Heart right ventricle (tissue), 16 donors: ENCODE results near the gene GMDS. TPM values are rescaled to one million over a fixed set of nuclear protein-coding genes. Genes with fewer than 3 reads are reported as not detected.

ENCODE experiments used
- ATAC-seq, 8 donors: fragments of 200-7000 bp; cut with Tn5 transposase; one replicate each; pipeline ENCODE4 v1.9.1; 2020; ENCODE audit warnings: mild to moderate bottlenecking in 8 of 8, moderate library complexity in 8 of 8, moderate number of reproducible peaks in 1 of 8
- DNase-seq, 2 donors: peaks; one replicate each; pipeline ENCODE4 v3.0.0-alpha.2; 2020
- H3K27ac ChIP-seq, 10 donors: fragments of 200-600 bp; sonication (generic) in 2 of 10; one replicate each; pipeline versions ENCODE4 v1.5.0 to v1.8.0; 2020 to 2022; ENCODE audit warnings: mild to moderate bottlenecking in 3 of 10
- H3K27me3 ChIP-seq, 7 donors: fragments of 200-600 bp; one replicate each; pipeline ENCODE4 v1.8.0; 2021 to 2022; ENCODE audit warnings: mild to moderate bottlenecking in 2 of 7
- H3K36me3 ChIP-seq, 9 donors: fragments of 200-600 bp; sonication (generic) in 1 of 9; one replicate each; pipeline versions ENCODE4 v1.5.0 to v1.8.0; 2020 to 2022; ENCODE audit warnings: mild to moderate bottlenecking in 2 of 9
- H3K4me1 ChIP-seq, 9 donors: fragments of 200-600 bp; sonication (generic) in 1 of 9; one replicate each; pipeline versions ENCODE4 v1.5.0 to v1.8.0; 2020 to 2022; ENCODE audit warnings: mild to moderate bottlenecking in 4 of 9
- H3K4me3 ChIP-seq, 10 donors: fragments of 200-600 bp; sonication (generic) in 2 of 10; one replicate each; pipeline versions ENCODE4 v1.5.0 to v1.8.0; 2020 to 2022; ENCODE audit warnings: mild to moderate bottlenecking in 7 of 10, moderate library complexity in 2 of 10
- H3K9me3 ChIP-seq, 11 donors: fragments of 200-600 bp in 10 of 11; sonication (generic) in 2 of 11; one replicate each; pipeline versions ENCODE4 v1.5.0 to v1.8.0; 2013 to 2022; ENCODE audit warnings: mild to moderate bottlenecking in 2 of 11, control low read depth in 1 of 11, moderate library complexity in 1 of 11
- CTCF ChIP-seq, 9 donors: fragments of 200-600 bp; sonication (generic) in 2 of 9; IDR thresholded peaks; one replicate each; pipeline versions ENCODE4 v1.5.0 to v1.8.0; 2021 to 2022; ENCODE audit warnings: antibody characterized with exemption in 9 of 9, mild to moderate bottlenecking in 5 of 9, moderate library complexity in 1 of 9
- WGBS, 2 donors: extraction: QIAGEN DNeasy Blood & Tissue Kit; methylation state at CpG; one replicate each; pipeline ENCODE4 v1.1.7; 2013; ENCODE audit warnings: inconsistent platforms in 1 of 2; 5-methylcytosine and 5-hydroxymethylcytosine counted together
- intact Hi-C, 10 donors: fragments of 100-400 bp; cut with DNase I; formaldehyde crosslinking; loops; one replicate each; pipeline versions ENCODE4 v1.11.1 to v1.14.2; 2022
- polyA plus RNA-seq, 2 donors: library from polyadenylated mRNA; stranded (reverse); fragments of 200-250 nt; gene quantifications; one replicate each; pipeline ENCODE4 v1.2.3, GENCODE V29; 2013
- total RNA-seq, 10 donors: library from RNA; stranded (reverse); fragmentation: NEBNext Ultra II Directional in 3 of 10; extraction: Animal tissue kit (Norgen Biotek cat#: 25700) in 3 of 10; gene quantifications; one replicate each; pipeline versions ENCODE4 v1.2.1 to v1.2.4, GENCODE V29; 2021 to 2023
- donor health status: Arrhythmogenic right ventricular cardiomyopathy.
- donor health status: ischemic (EF 13 %, LVEDD 7.1; RV severe dilation, severe dysfunction).
- donor health status: healthy with polysubstance abuse.
- donor health status: DM: no; HTN: yes; CAD: no.
- donor health status: DM: no; HTN: no; CAD: no.
- donor health status: ischemic (EF 25% LVEDD 6.9; RV normal size, moderate dysfunction).
- donor health status: ischemic (EF 25% LVEDD 5.7; RV mildly dilated, moderate dysfunction).
- donor health status: healthy.
- donor health status: DM: yes; HTN: yes; CAD: no.
- donor health status: Ischemic cardiomyopathy.
- donor health status: ischemic (EF 35%, LVEDD 5.7; RV mildly dilated, moderate dysfunction).
- donor health status: nonischemic (EF 11% LVEDD 7.7; RV severe dilation, severe dysfunction).
- donor health status: DM: yes; HTN: yes; CAD: no.
- donor health status: PGD.
- donor health status: ischemic (EF 29% LVEDD 5.4; RV normal size, mild dysfunction).
- donor health status: nonischemic (EF 23%, LVEDD 6.1; RV moderate dilation, normal function).

Gene GMDS
- total and polyA plus RNA-seq, 12 donors = 5.0 to 10.6 (median 6.9) TPM

DNA sequence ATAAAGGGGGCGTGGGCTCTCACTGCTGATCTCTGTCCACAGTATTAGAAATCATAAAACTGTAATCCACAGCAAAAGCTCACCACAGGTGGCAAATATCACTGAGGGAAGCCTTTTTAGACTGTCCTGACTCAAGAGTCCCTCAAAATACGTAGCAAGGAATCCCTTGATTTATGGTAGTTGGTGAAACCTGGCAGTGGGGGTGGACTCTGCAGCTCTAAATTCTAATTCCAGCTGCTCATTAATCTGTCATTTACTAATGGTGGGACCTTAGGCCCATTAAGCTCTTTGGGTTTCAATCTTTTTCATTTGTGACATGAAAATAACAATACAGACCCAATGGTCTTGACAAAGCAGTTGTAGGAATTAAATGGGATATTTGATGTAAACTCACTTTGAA lies 32.3 kb downstream of the GMDS start:
- 92 to 96% methylated on average over 2 of the region's 2 CpGs for WGBS, 2 donors
- no peak overlapping the region for H3K4me3 ChIP-seq
- intact Hi-C loops = loop anchor here in 1 of 10 donors (10.0 kb wide), 2 partner anchors 142 to 422 kb away; no protein-coding TSS in a partner anchor
- H3K27me3 ChIP-seq = no peaks in the 10 kb centered on the region
- no peak overlapping the region for H3K27ac ChIP-seq
- no peak for TF ChIP-seq CTCF (IDR thresholded peaks at IDR 0.05)
- H3K4me1 ChIP-seq = no peaks in the 10 kb centered on the region
- no peaks in the 10 kb centered on the region for H3K36me3 ChIP-seq
- H3K9me3 ChIP-seq = no peaks in the 10 kb centered on the region
- DNase-seq (no peak), ATAC-seq (no peak)

- WGBS, 2 donors = 67 to 68% methylated on average over 6 of the region's 6 CpGs
- intact Hi-C loops = loop anchor here in 2 of 10 donors (2.0 to 10.0 kb wide), 2 partner anchors 135 to 145 kb away; no protein-coding TSS in a partner anchor
- DNase-seq (peak in 1 of 2 donors; percentile 20), ATAC-seq (peak in 5 of 8 donors; percentile 27 to 81 (median 57))
- H3K9me3 ChIP-seq = peaks cover 0 to 3% (median 0%) of the 10 kb centered on the region in 11 donors
- H3K4me1 ChIP-seq = peaks cover 0 to under 1% (median 0%) of the 10 kb centered on the region in 9 donors
- H3K36me3 ChIP-seq = no peaks in the 10 kb centered on the region
- TF ChIP-seq CTCF (IDR thresholded peaks at IDR 0.05) = peak in 8 of 9 donors; percentile 13 to 55 (median 43)
- H3K27me3 ChIP-seq = no peaks in the 10 kb centered on the region
- no peak overlapping the region for H3K27ac ChIP-seq
- H3K4me3 ChIP-seq = no peak overlapping the region
Observed at GRCh38 chr6:2209226-2209809, 36.1 kb downstream of the GMDS start.

DNA sequence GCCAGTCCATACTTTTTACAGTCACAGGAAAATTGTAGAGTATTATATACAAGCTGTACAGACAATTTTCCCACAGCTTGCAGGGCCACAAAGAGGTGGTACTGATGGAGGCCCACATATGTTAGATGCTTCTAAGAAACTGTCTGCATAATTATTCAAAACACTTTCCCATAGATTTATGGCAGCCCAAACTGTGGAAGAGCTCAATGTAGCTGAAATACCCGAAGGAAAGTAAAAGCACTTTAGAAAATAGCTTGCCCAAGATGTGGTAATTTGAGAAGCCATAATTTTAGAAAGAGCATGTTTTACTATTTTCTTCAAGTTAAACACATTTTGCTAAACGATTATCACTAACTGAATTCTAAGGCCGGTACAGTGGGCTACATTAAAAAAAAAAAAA lies 36.9 kb downstream of the GMDS start:
- WGBS, 2 donors = 95% methylated on average over 3 of the region's 3 CpGs
- ATAC-seq = no peak
- H3K9me3 ChIP-seq = peaks cover 0 to 3% (median 0%) of the 10 kb centered on the region in 11 donors
- H3K4me3 ChIP-seq = no peak overlapping the region
- no peaks in the 10 kb centered on the region for H3K27me3 ChIP-seq
- peaks cover 0 to 9% (median 6%) of the 10 kb centered on the region in 9 donors for H3K4me1 ChIP-seq
- intact Hi-C loops = loop anchor here in 2 of 10 donors (2.0 to 10.0 kb wide), 2 partner anchors 136 to 146 kb away; no protein-coding TSS in a partner anchor
- no peak for DNase-seq
- no peak for TF ChIP-seq CTCF (IDR thresholded peaks at IDR 0.05)
- H3K36me3 ChIP-seq = no peaks in the 10 kb centered on the region
- H3K27ac ChIP-seq = no peak overlapping the region

- no peaks in the 10 kb centered on the region for H3K27me3 ChIP-seq
- peaks cover 0 to 3% (median 0%) of the 10 kb centered on the region in 11 donors for H3K9me3 ChIP-seq
- peaks cover 0 to 22% (median 12%) of the 10 kb centered on the region in 9 donors for H3K4me1 ChIP-seq
- no peak for ATAC-seq
- H3K4me3 ChIP-seq = no peak overlapping the region
- intact Hi-C loops = loop anchor here in 1 of 10 donors (10.0 kb wide), 1 partner anchor 139 kb away; no protein-coding TSS in a partner anchor
- H3K36me3 ChIP-seq = no peaks in the 10 kb centered on the region
- 79 to 96% methylated on average over 3 of the region's 3 CpGs for WGBS, 2 donors
- no peak for TF ChIP-seq CTCF (IDR thresholded peaks at IDR 0.05)
- no peak overlapping the region for H3K27ac ChIP-seq
- DNase-seq = no peak
Observed at GRCh38 chr6:2205396-2205795, 40.0 kb downstream of the GMDS start.
